DOHH2 (cell line): ENCODE measurements around the gene MVB12B.

Experiments
- H3F3A ChIP-seq: fragments of 200-600 bp; sonication (generic), shearing (Covaris generic); 2 replicates; pipeline ENCODE4 v1.6.0; 2016; ENCODE audit warnings: antibody characterized with exemption, mild to moderate bottlenecking; ENCODE audit not compliant: control insufficient read depth, insufficient read depth
- H3K27ac ChIP-seq: fragments of 200-600 bp; sonication (generic); 2 replicates; pipeline ENCODE4 v1.5.1; 2014; ENCODE audit warnings: low read depth, mild to moderate bottlenecking, low read length, moderate library complexity
- H3K27me3 ChIP-seq: fragments of 200-600 bp; sonication (generic); 2 replicates; pipeline ENCODE4 v1.6.1; 2014; ENCODE audit warnings: mild to moderate bottlenecking, low read length, mixed read lengths; ENCODE audit not compliant: control insufficient read depth
- H3K36me3 ChIP-seq: fragments of 200-600 bp; sonication (generic); 2 replicates; pipeline ENCODE4 v1.6.1; 2014; ENCODE audit warnings: mild to moderate bottlenecking, low read length, moderate library complexity, mixed read lengths; ENCODE audit not compliant: control insufficient read depth
- H3K4me1 ChIP-seq: fragments of 200-600 bp; sonication (generic); 2 replicates; pipeline ENCODE4 v1.6.1; 2014; ENCODE audit warnings: mild to moderate bottlenecking, low read length, mixed read lengths; ENCODE audit not compliant: control insufficient read depth
- H3K4me2 ChIP-seq: fragments of 200-600 bp; sonication (generic); 2 replicates; pipeline ENCODE4 v1.6.0; 2014; ENCODE audit warnings: mild to moderate bottlenecking, low read length, moderate library complexity
- H3K4me3 ChIP-seq: fragments of 200-600 bp; sonication (generic); 2 replicates; pipeline ENCODE4 v1.5.1; 2014; ENCODE audit warnings: mild to moderate bottlenecking, low read length, mixed read lengths
- H3K79me2 ChIP-seq: fragments of 200-600 bp; sonication (generic); 2 replicates; pipeline ENCODE4 v1.6.1; 2014; ENCODE audit warnings: mild to moderate bottlenecking, low read length, mixed read lengths; ENCODE audit not compliant: control insufficient read depth
- H3K9me2 ChIP-seq: fragments of 200-600 bp; sonication (generic); replicated peaks from 2 replicates; pipeline ENCODE4 v1.6.1; 2014; ENCODE audit warnings: mild to moderate bottlenecking, low read length, mixed read lengths; ENCODE audit not compliant: control insufficient read depth
- H3K9me3 ChIP-seq: fragments of 200-600 bp; sonication (generic); 2 replicates; pipeline ENCODE4 v1.6.1; 2014; ENCODE audit warnings: antibody characterized with exemption, low read length, mixed read lengths; ENCODE audit not compliant: control insufficient read depth, insufficient read depth
- H4K20me1 ChIP-seq: fragments of 200-600 bp; sonication (generic); 2 replicates; pipeline ENCODE4 v1.6.0; 2014; ENCODE audit warnings: low read depth, mild to moderate bottlenecking, antibody characterized with exemption, low read length, moderate library complexity; ENCODE audit not compliant: control insufficient read depth, insufficient read depth
- CTCF ChIP-seq: fragments of 200-600 bp; sonication (generic); IDR thresholded peaks from one replicate; pipeline ENCODE4 v1.5.1; 2014; ENCODE audit warnings: antibody characterized with exemption, mild to moderate bottlenecking, low read depth, low read length; ENCODE audit not compliant: poor library complexity, severe bottlenecking
- EZH2phosphoT487 ChIP-seq: fragments of 200-600 bp; sonication (generic); IDR thresholded peaks from 2 replicates; pipeline ENCODE4 v1.6.1; 2017; ENCODE audit warnings: borderline replicate concordance, mild to moderate bottlenecking, antibody characterized with exemption, low read length, moderate library complexity, mixed read lengths

Gene MVB12B

GRCh38 chr9:126451316-126451885, 124.8 kb downstream of the MVB12B start:
- no peak overlapping the region for H3K27ac ChIP-seq
- no peaks in the 10 kb centered on the region for H3K4me1 ChIP-seq
- peaks cover 11% of the 10 kb centered on the region for H3K27me3 ChIP-seq
- H3K9me3 ChIP-seq = no peaks in the 10 kb centered on the region
- H3F3A ChIP-seq = no peaks in the 10 kb centered on the region
- H3K36me3 ChIP-seq = no peaks in the 10 kb centered on the region
- H3K9me2 ChIP-seq = no peaks in the 10 kb centered on the region
- TF ChIP-seq CTCF (no peak), EZH2phosphoT487 (no peak)
- no peaks in the 10 kb centered on the region for H3K79me2 ChIP-seq
- H4K20me1 ChIP-seq = no peaks in the 10 kb centered on the region
- no peak overlapping the region for H3K4me2 ChIP-seq
- H3K4me3 ChIP-seq = no peak overlapping the region

GRCh38 chr9:126452106-126452505, 125.5 kb downstream of the MVB12B start:
- Histone ChIP-seq H3K4me1 (no peaks in the 10 kb centered on the region), H3K4me2 (no peak overlapping the region), H3K27me3 (peaks cover 14% of the 10 kb centered on the region), H3K4me3 (no peak overlapping the region), H3K9me2 (no peaks in the 10 kb centered on the region), H3K9me3 (no peaks in the 10 kb centered on the region), H3K79me2 (no peaks in the 10 kb centered on the region), H3K27ac (no peak overlapping the region), H3K36me3 (no peaks in the 10 kb centered on the region), H4K20me1 (no peaks in the 10 kb centered on the region), H3F3A (no peaks in the 10 kb centered on the region)
- TF ChIP-seq CTCF (no peak), EZH2phosphoT487 (no peak)

- Histone ChIP-seq H3K27ac (no peak overlapping the region), H3K4me3 (no peak overlapping the region), H3K79me2 (no peaks in the 10 kb centered on the region), H3F3A (no peaks in the 10 kb centered on the region), H3K9me3 (no peaks in the 10 kb centered on the region), H3K27me3 (peaks cover 11% of the 10 kb centered on the region; the same call in 1 of the 2 replicates), H3K4me2 (no peak overlapping the region), H3K4me1 (no peaks in the 10 kb centered on the region), H3K9me2 (no peaks in the 10 kb centered on the region), H3K36me3 (no peaks in the 10 kb centered on the region), H4K20me1 (no peaks in the 10 kb centered on the region)
- no peak for TF ChIP-seq CTCF
- TF ChIP-seq EZH2phosphoT487 = no peak
Measured at GRCh38 chr9:126453156-126453963, 126.7 kb downstream of the MVB12B start.
